ENCODE data around the gene TMEM170A. TPM values are rescaled to one million over a fixed set of nuclear protein-coding genes. Genes with fewer than 3 reads are reported as not detected.

The TMEM170A gene
- total and polyA plus RNA-seq, 2 donors (not counting 1 experiment from before 2014, with no cell fraction given): 21.8 to 37.9 TPM

DNA sequence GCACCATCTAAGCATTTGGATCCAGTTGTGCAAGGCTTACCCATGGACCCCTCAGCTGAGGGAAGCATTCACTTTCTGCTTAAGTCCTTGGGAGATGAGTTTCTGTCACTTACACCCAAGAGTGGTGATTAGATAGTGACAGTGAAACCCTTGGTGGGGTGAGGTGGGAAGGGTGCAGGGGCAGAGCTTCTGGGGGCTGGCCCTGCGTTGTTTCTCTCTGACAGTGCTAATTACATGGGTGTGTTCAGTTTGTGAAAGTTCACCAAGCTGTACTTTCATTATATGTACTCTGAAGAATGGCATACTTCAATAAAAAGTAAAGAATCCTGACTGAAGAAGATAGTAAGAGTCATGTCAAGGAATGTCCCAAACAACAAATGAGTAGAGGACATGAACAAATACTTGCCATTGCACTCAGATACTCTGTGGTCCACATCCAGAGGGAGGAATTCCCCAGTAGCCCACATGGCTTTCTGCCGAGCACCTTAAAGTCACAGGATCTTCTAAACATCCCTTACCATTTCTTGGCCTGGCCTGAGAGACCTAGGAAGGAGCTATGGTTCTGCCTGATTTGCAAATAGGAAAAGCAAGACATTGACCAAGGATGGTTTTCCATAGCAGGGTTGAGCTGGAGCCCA, 22.3 kb upstream of the TMEM170A start:
- H3K4me1 Mint-ChIP-seq: peaks cover 31% of the 10 kb centered on the region
- H3K9me3 ChIP-seq (ENCODE audit: control extremely low read depth in 1 of 3, control insufficient read depth in 2 of 3, insufficient read depth in 1 of 3, low read length in 2 of 3): no peaks in the 10 kb centered on the region
- POLR2A ChIA-PET: interaction anchor here (0.6 kb wide), 1 partner anchor 117 kb away, joined by 3 read pairs; no protein-coding TSS in a partner anchor
- H3K27ac ChIP-seq (ENCODE audit: low read length in 2 of 2): no peak overlapping the region
- H4K20me1 ChIP-seq (ENCODE audit: control insufficient read depth, insufficient read depth, low read length, poor library complexity, severe bottlenecking): no peaks in the 10 kb centered on the region
- no peak for TF ChIP-seq EZH2 (IDR thresholded peaks at IDR 0.05; ENCODE audit: borderline replicate concordance, insufficient read depth, low read depth, low read length, poor library complexity, severe bottlenecking)
- TF ChIP-seq, protein P1, sequence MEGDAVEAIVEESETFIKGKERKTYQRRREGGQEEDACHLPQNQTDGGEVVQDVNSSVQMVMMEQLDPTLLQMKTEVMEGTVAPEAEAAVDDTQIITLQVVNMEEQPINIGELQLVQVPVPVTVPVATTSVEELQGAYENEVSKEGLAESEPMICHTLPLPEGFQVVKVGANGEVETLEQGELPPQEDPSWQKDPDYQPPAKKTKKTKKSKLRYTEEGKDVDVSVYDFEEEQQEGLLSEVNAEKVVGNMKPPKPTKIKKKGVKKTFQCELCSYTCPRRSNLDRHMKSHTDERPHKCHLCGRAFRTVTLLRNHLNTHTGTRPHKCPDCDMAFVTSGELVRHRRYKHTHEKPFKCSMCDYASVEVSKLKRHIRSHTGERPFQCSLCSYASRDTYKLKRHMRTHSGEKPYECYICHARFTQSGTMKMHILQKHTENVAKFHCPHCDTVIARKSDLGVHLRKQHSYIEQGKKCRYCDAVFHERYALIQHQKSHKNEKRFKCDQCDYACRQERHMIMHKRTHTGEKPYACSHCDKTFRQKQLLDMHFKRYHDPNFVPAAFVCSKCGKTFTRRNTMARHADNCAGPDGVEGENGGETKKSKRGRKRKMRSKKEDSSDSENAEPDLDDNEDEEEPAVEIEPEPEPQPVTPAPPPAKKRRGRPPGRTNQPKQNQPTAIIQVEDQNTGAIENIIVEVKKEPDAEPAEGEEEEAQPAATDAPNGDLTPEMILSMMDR (IDR thresholded peaks at IDR 0.05): no peak
- no CpG with 5 or more reads among the region's 2 CpGs for WGBS (ENCODE audit: insufficient coverage)
- peaks cover 4% of the 10 kb centered on the region for H3K27me3 Mint-ChIP-seq
- peaks cover 0 to 3% of the 10 kb centered on the region in 2 donors for H3K4me1 ChIP-seq (ENCODE audit: control insufficient read depth in 2 of 2, insufficient read depth in 2 of 2, low read length in 2 of 2)
- peak overlapping the region; percentile 68 for H3K27ac Mint-ChIP-seq
- H3K9ac ChIP-seq (ENCODE audit: low read length): no peak overlapping the region
- no peaks in the 10 kb centered on the region for H3K27me3 ChIP-seq (replicated peaks in 1 of 4; ENCODE audit: control extremely low read depth in 1 of 4, control insufficient read depth in 3 of 4, insufficient read depth in 4 of 4, low read length in 3 of 4)
- intact Hi-C loops (cut with micrococcal nuclease): no loop called here
- no peaks in the 10 kb centered on the region for H3K79me2 ChIP-seq (ENCODE audit: control insufficient read depth, insufficient read depth, low read length)
- no peak overlapping the region for H3K4me2 ChIP-seq (replicated peaks; ENCODE audit: low read depth, low read length, poor library complexity, severe bottlenecking)
- ATAC-seq (ENCODE audit: low read depth): no peak
- CTCF ChIA-PET: interaction anchor here (0.5 to 1.5 kb wide), 5 partner anchors 11 to 66 kb away, joined by 3 to 6 read pairs (median 4); no protein-coding TSS in a partner anchor
- H3K4me3 Mint-ChIP-seq: peak overlapping the region; percentile 21
- H3K4me3 ChIP-seq (ENCODE audit: control extremely low read depth in 1 of 5, extremely low read depth in 1 of 5, insufficient read depth in 1 of 5, low read depth in 2 of 5, low read length in 4 of 5): no peak overlapping the region
- no peak for DNase-seq
- no peaks in the 10 kb centered on the region for H3K9me3 Mint-ChIP-seq (ENCODE audit: insufficient read depth)
- H3K36me3 ChIP-seq (replicated peaks in 1 of 2; ENCODE audit: control extremely low read depth in 1 of 2, control insufficient read depth in 1 of 2, extremely low read depth in 1 of 2, insufficient read depth in 2 of 2, low read length in 1 of 2): no peaks in the 10 kb centered on the region
- no peak overlapping the region for H2AFZ ChIP-seq (ENCODE audit: insufficient read depth, low read depth, low read length, poor library complexity, severe bottlenecking)

DNA sequence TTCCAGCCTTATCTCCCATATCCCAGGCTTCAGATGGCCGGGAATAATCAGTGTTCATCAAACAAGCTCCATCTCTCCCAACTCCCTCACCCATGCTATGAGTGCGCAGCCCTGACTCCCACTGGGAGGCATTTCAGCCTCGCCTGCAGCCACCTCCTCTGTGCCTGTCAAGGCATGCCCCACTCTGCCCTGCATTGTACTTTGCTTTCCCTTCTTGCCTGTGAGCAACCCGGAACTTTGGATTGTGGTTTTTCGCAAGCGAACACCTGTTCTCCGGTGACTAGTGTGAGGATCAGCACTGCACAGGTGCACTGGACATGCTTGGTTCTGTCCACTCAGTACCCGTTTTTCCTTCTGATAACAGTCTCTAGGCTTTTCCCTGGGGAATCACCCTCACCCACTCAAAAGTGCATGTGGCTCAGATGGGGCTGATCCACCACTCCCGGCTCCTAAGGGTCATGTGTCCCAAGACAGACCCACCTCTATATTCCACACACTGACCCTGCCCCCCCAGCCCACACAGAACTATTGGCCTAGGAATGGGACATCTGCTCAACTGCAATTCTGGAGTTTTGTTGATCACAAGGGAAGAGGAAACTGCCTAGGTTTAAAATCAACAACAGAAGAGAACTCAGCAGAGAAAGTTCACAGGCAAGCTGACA, 21.7 kb upstream of the TMEM170A start:
- Histone ChIP-seq H3K79me2 (ENCODE audit: control insufficient read depth, insufficient read depth, low read length) (no peaks in the 10 kb centered on the region), H2AFZ (ENCODE audit: insufficient read depth, low read depth, low read length, poor library complexity, severe bottlenecking) (no peak overlapping the region), H3K36me3 (replicated peaks in 1 of 2; ENCODE audit: control extremely low read depth in 1 of 2, control insufficient read depth in 1 of 2, extremely low read depth in 1 of 2, insufficient read depth in 2 of 2, low read length in 1 of 2) (no peaks in the 10 kb centered on the region), H3K4me3 (ENCODE audit: control extremely low read depth in 1 of 5, extremely low read depth in 1 of 5, insufficient read depth in 1 of 5, low read depth in 2 of 5, low read length in 4 of 5) (no peak overlapping the region), H3K9ac (ENCODE audit: low read length) (no peak overlapping the region), H3K4me2 (replicated peaks; ENCODE audit: low read depth, low read length, poor library complexity, severe bottlenecking) (no peak overlapping the region), H3K27ac (ENCODE audit: low read length in 2 of 2) (no peak overlapping the region), H3K4me1 (ENCODE audit: control insufficient read depth in 2 of 2, insufficient read depth in 2 of 2, low read length in 2 of 2) (peaks cover 0 to 3% of the 10 kb centered on the region in 2 donors), H4K20me1 (ENCODE audit: control insufficient read depth, insufficient read depth, low read length, poor library complexity, severe bottlenecking) (no peaks in the 10 kb centered on the region), H3K9me3 (ENCODE audit: control extremely low read depth in 1 of 3, control insufficient read depth in 2 of 3, insufficient read depth in 1 of 3, low read length in 2 of 3) (no peaks in the 10 kb centered on the region), H3K27me3 (replicated peaks in 1 of 4; ENCODE audit: control extremely low read depth in 1 of 4, control insufficient read depth in 3 of 4, insufficient read depth in 4 of 4, low read length in 3 of 4) (no peaks in the 10 kb centered on the region)
- no peak for ATAC-seq (ENCODE audit: low read depth)
- no peaks in the 10 kb centered on the region for H3K9me3 Mint-ChIP-seq (ENCODE audit: insufficient read depth)
- CTCF ChIA-PET: interaction anchor here (1.5 to 2.4 kb wide), 2 partner anchors 14 to 31 kb away, joined by 3 to 11 read pairs; no protein-coding TSS in a partner anchor
- H3K4me1 Mint-ChIP-seq: peaks cover 31% of the 10 kb centered on the region
- no peak for TF ChIP-seq EZH2 (IDR thresholded peaks at IDR 0.05; ENCODE audit: borderline replicate concordance, insufficient read depth, low read depth, low read length, poor library complexity, severe bottlenecking)
- H3K27me3 Mint-ChIP-seq: peaks cover 4% of the 10 kb centered on the region
- WGBS (ENCODE audit: insufficient coverage): 81% methylated on average over 8 of the region's 9 CpGs
- intact Hi-C loops (cut with micrococcal nuclease): no loop called here
- H3K27ac Mint-ChIP-seq: peak overlapping the region; percentile 68
- DNase-seq: no peak
- POLR2A ChIA-PET: interaction anchor here (0.7 kb wide), 1 partner anchor 30 kb away, joined by 4 read pairs; no protein-coding TSS in a partner anchor
- H3K4me3 Mint-ChIP-seq: peak overlapping the region; percentile 21

Data from B cell (primary cell).